CD14-positive monocyte (primary cell): Measurements from ENCODE around the gene EYS. TPM values are rescaled to one million over a fixed set of nuclear protein-coding genes. Genes with fewer than 3 reads are reported as not detected.

Experiments used
- DNase-seq, 3 donors: peaks; one replicate each; pipeline ENCODE4 v3.0.0-alpha.2; 2011 to 2022
- H2AFZ ChIP-seq: 2 replicates; pipeline ENCODE4 v1.6.0; 2012; ENCODE audit warnings: mild to moderate bottlenecking, low read depth, low read length, inconsistent platforms; ENCODE audit not compliant: insufficient read depth, poor library complexity, severe bottlenecking
- H3K27ac ChIP-seq, 2 donors: 1 replicate in 1 of 2; 2 replicates in 1 of 2; pipeline ENCODE4 v1.5.1; 2012 to 2013; ENCODE audit warnings: low read length in 2 of 2, control low read depth in 1 of 2, inconsistent platforms in 1 of 2, low read depth in 1 of 2, mild to moderate bottlenecking in 1 of 2
- H3K27me3 ChIP-seq, 2 donors: one replicate each; pipeline versions ENCODE4 v1.6.0 to v1.6.1; 2011 to 2013; ENCODE audit warnings: low read length in 2 of 2; ENCODE audit not compliant: control insufficient read depth in 2 of 2, insufficient read depth in 2 of 2
- H3K36me3 ChIP-seq, 2 donors: replicated peaks in 1 of 2; 1 replicate in 1 of 2; 2 replicates in 1 of 2; pipeline versions ENCODE4 v1.5.1 to v1.6.1; 2012 to 2013; ENCODE audit warnings: low read length in 2 of 2, control low read depth in 1 of 2, inconsistent platforms in 1 of 2, mild to moderate bottlenecking in 1 of 2; ENCODE audit not compliant: insufficient read depth in 2 of 2, control insufficient read depth in 1 of 2
- H3K4me1 ChIP-seq, 2 donors: 1 replicate in 1 of 2; 2 replicates in 1 of 2; pipeline versions ENCODE4 v1.5.1 to v1.6.1; 2012 to 2013; ENCODE audit warnings: low read length in 2 of 2, control low read depth in 1 of 2, inconsistent platforms in 1 of 2, mild to moderate bottlenecking in 1 of 2, moderate library complexity in 1 of 2; ENCODE audit not compliant: insufficient read depth in 2 of 2, control insufficient read depth in 1 of 2
- H3K4me2 ChIP-seq: replicated peaks from 2 replicates; pipeline ENCODE3; 2012; ENCODE audit warnings: low read length, moderate library complexity, mild to moderate bottlenecking; ENCODE audit not compliant: poor library complexity, severe bottlenecking; ENCODE audit errors: extremely low read depth
- H3K4me3 ChIP-seq, 3 experiments: fragments of 200-600 bp in 1 of 3; sonication (generic) in 1 of 3; replicated peaks in 1 of 3; 1 replicate in 2 of 3; 2 replicates in 1 of 3; pipeline ENCODE4 v1.5.1; 2011 to 2013; ENCODE audit warnings: low read length in 3 of 3, mild to moderate bottlenecking in 3 of 3, control low read depth in 2 of 3, low read depth in 2 of 3, inconsistent platforms in 1 of 3, moderate library complexity in 1 of 3
- H3K79me2 ChIP-seq: 2 replicates; pipeline ENCODE4 v1.6.0; 2012; ENCODE audit warnings: mild to moderate bottlenecking, control low read depth, inconsistent platforms, low read length, moderate library complexity; ENCODE audit not compliant: insufficient read depth
- H3K9ac ChIP-seq: 2 replicates; pipeline ENCODE4 v1.6.0; 2017; ENCODE audit warnings: low read length, mild to moderate bottlenecking; ENCODE audit not compliant: insufficient read depth, poor library complexity, severe bottlenecking
- H3K9me3 ChIP-seq, 2 donors: replicated peaks in 1 of 2; 1 replicate in 1 of 2; 2 replicates in 1 of 2; pipeline versions ENCODE4 v1.5.1 to v1.6.1; 2012 to 2013; ENCODE audit warnings: low read length in 2 of 2, control low read depth in 1 of 2; ENCODE audit not compliant: control insufficient read depth in 1 of 2, insufficient read depth in 1 of 2
- H4K20me1 ChIP-seq: 2 replicates; pipeline ENCODE4 v1.6.0; 2012; ENCODE audit warnings: mild to moderate bottlenecking, low read length, control low read depth, moderate library complexity; ENCODE audit not compliant: insufficient read depth
- H3K27ac Mint-ChIP-seq, 7 donors: one replicate each; pipeline ENCODE4 v1.8.0; 2020; ENCODE audit warnings: mild to moderate bottlenecking in 7 of 7, mixed read lengths in 7 of 7, moderate library complexity in 6 of 7, inconsistent platforms in 2 of 7
- H3K27me3 Mint-ChIP-seq, 3 donors: one replicate each; pipeline ENCODE4 v1.8.0; 2021 to 2022; ENCODE audit warnings: low read depth in 3 of 3, mild to moderate bottlenecking in 3 of 3, mixed read lengths in 3 of 3, moderate library complexity in 3 of 3, inconsistent platforms in 1 of 3
- H3K36me3 Mint-ChIP-seq, 2 donors: one replicate each; pipeline ENCODE4 v1.8.0; 2020; ENCODE audit warnings: mixed read lengths in 2 of 2, inconsistent platforms in 1 of 2, mild to moderate bottlenecking in 1 of 2
- H3K4me1 Mint-ChIP-seq: one replicate; pipeline ENCODE4 v1.8.0; 2020; ENCODE audit warnings: mild to moderate bottlenecking, mixed read lengths
- H3K4me3 Mint-ChIP-seq, 2 donors: one replicate each; pipeline ENCODE4 v1.8.0; 2020; ENCODE audit warnings: mild to moderate bottlenecking in 2 of 2, mixed read lengths in 2 of 2, moderate library complexity in 1 of 2
- H3K9me3 Mint-ChIP-seq, 7 donors: one replicate each; pipeline ENCODE4 v1.8.0; 2020 to 2022; ENCODE audit warnings: mixed read lengths in 7 of 7, mild to moderate bottlenecking in 6 of 7, moderate library complexity in 6 of 7, inconsistent platforms in 2 of 7
- CTCF ChIP-seq: fragments of 200-600 bp; IDR thresholded peaks from one replicate; pipeline ENCODE4 v1.8.0; 2022; ENCODE audit warnings: antibody characterized with exemption, mild to moderate bottlenecking
- WGBS: methylation state at CpG from one replicate; pipeline ENCODE4 v1.1.5; 2013; ENCODE audit warnings: missing lambda C conversion rate; ENCODE audit not compliant: insufficient coverage; 5-methylcytosine and 5-hydroxymethylcytosine counted together
- intact Hi-C, 2 donors: fragments of 100-400 bp; cut with micrococcal nuclease; formaldehyde crosslinking; loops; one replicate each; pipeline versions ENCODE4 v1.15.0 to v1.15.1; 2023
- polyA plus RNA-seq, 3 donors: library from polyadenylated mRNA; depleted of rRNA in 1 of 3; unstranded in 2 of 3; stranded (reverse) in 1 of 3; fragments of 300-500 nt in 2 of 3; fragments of >200 nt in 1 of 3; fragmentation: Illumina TruSeq in 2 of 3; gene quantifications; 1 replicate in 2 of 3; 2 replicates in 1 of 3; pipeline ENCODE4 v1.2.3, GENCODE V29; 2012 to 2021

EYS gene
- polyA plus RNA-seq, 3 donors = 0.01 to 0.03 TPM; not detected in 1

- Mint-ChIP-seq H3K4me3 (no peak overlapping the region), H3K4me1 (no peaks in the 10 kb centered on the region), H3K27ac (no peak overlapping the region), H3K9me3 (peaks cover 0 to 10% (median 2%) of the 10 kb centered on the region in 7 donors), H3K27me3 (no peaks in the 10 kb centered on the region), H3K36me3 (no peaks in the 10 kb centered on the region)
- H3K4me2 ChIP-seq = no peak overlapping the region
- H3K27ac ChIP-seq = no peak overlapping the region
- no peak for DNase-seq
- H2AFZ ChIP-seq = no peak overlapping the region
- H3K4me1 ChIP-seq = no peaks in the 10 kb centered on the region
- no peaks in the 10 kb centered on the region for H3K27me3 ChIP-seq
- no CpG with 5 or more reads among the region's 1 CpG for WGBS
- H3K9me3 ChIP-seq = no peaks in the 10 kb centered on the region
- TF ChIP-seq CTCF = no peak
- no peaks in the 10 kb centered on the region for H3K79me2 ChIP-seq
- no peaks in the 10 kb centered on the region for H4K20me1 ChIP-seq
- H3K9ac ChIP-seq = no peak overlapping the region
- no peaks in the 10 kb centered on the region for H3K36me3 ChIP-seq
- no peak overlapping the region for H3K4me3 ChIP-seq
- intact Hi-C loops = no loop called here
Measured at GRCh38 chr6:65116326-65116725, 590.7 kb downstream of the EYS start.

GRCh38 chr6:65113581-65113980, 593.4 kb downstream of the EYS start:
- Histone ChIP-seq H3K9me3 (no peaks in the 10 kb centered on the region), H3K79me2 (no peaks in the 10 kb centered on the region), H3K27me3 (no peaks in the 10 kb centered on the region), H3K9ac (no peak overlapping the region), H3K4me1 (no peaks in the 10 kb centered on the region), H3K4me3 (no peak overlapping the region), H3K27ac (no peak overlapping the region), H3K36me3 (no peaks in the 10 kb centered on the region), H2AFZ (no peak overlapping the region), H3K4me2 (no peak overlapping the region), H4K20me1 (no peaks in the 10 kb centered on the region)
- Mint-ChIP-seq H3K27me3 (no peaks in the 10 kb centered on the region), H3K27ac (no peak overlapping the region), H3K4me3 (no peak overlapping the region), H3K36me3 (no peaks in the 10 kb centered on the region), H3K9me3 (peaks cover 0 to 4% (median 0%) of the 10 kb centered on the region in 7 donors), H3K4me1 (no peaks in the 10 kb centered on the region)
- intact Hi-C loops = no loop called here
- WGBS = no CpG with 5 or more reads among the region's 3 CpGs
- no peak for TF ChIP-seq CTCF
- DNase-seq = no peak
